ENCODE measurements around the gene DDX59.

- TF ChIP-seq CTCF (IDR thresholded peaks at IDR 0.05) (no peak), POLR2A (IDR thresholded peaks at IDR 0.05) (no peak), EP300 (IDR thresholded peaks at IDR 0.05; ENCODE audit: low read depth) (no peak), POLR2AphosphoS5 (IDR thresholded peaks at IDR 0.05) (no peak)
Measured at GRCh38 chr1:200674838-200675587, 5.3 kb upstream of the DDX59 start.

Data from transverse colon (tissue), 4 donors.